Large intestine (tissue), 12 donors: ENCODE measurements around the gene OR52E4. TPM values are rescaled to one million over a fixed set of nuclear protein-coding genes. Genes with fewer than 3 reads are reported as not detected.

ENCODE experiments used
- DNase-seq, 2 donors: peaks; one replicate each; pipeline versions ENCODE4 v3.0.0 to v3.0.0-alpha.2; 2013
- H3K27ac ChIP-seq: one replicate; pipeline ENCODE4 v1.5.1; 2013; ENCODE audit warnings: low read length
- H3K27me3 ChIP-seq: 2 replicates; pipeline ENCODE4 v1.6.1; 2013; ENCODE audit warnings: low read length; ENCODE audit not compliant: control insufficient read depth, insufficient read depth
- H3K36me3 ChIP-seq: 2 replicates; pipeline ENCODE4 v1.6.1; 2013; ENCODE audit warnings: low read length; ENCODE audit not compliant: control insufficient read depth, insufficient read depth
- H3K4me1 ChIP-seq: one replicate; pipeline ENCODE4 v1.6.1; 2013; ENCODE audit warnings: low read length; ENCODE audit not compliant: control insufficient read depth, insufficient read depth
- H3K4me3 ChIP-seq: one replicate; pipeline ENCODE4 v1.5.1; 2013; ENCODE audit warnings: low read length
- H3K9me3 ChIP-seq: one replicate; pipeline ENCODE4 v1.6.1; 2013; ENCODE audit warnings: mild to moderate bottlenecking, low read depth, low read length, moderate library complexity; ENCODE audit not compliant: control insufficient read depth
- WGBS: methylation state at CpG from one replicate; pipeline ENCODE4 v1.1.5; 2013; ENCODE audit warnings: low lambda C conversion rate; ENCODE audit not compliant: insufficient coverage; 5-methylcytosine and 5-hydroxymethylcytosine counted together
- long read RNA-seq, 11 donors: transcript quantifications; one replicate each; lab custom pipeline, GENCODE V29; 2026
- polyA plus RNA-seq: library from polyadenylated mRNA; unstranded; fragments of 120-200 nt; gene quantifications from one replicate; pipeline ENCODE4 v1.2.1, GENCODE V29; 2013

Gene OR52E4
- polyA plus RNA-seq: not detected
- long read RNA-seq, donor 1: 0 reads
- long read RNA-seq, donor 2: 0 reads
- long read RNA-seq, donor 3: 0 reads
- long read RNA-seq, donor 4: 0 reads
- long read RNA-seq, donor 5: 0 reads
- long read RNA-seq, donor 6: 0 reads
- long read RNA-seq, donor 7: 0 reads
- long read RNA-seq, donor 8: 0 reads
- long read RNA-seq, donor 9: 0 reads
- long read RNA-seq, donor 10: 0 reads
- long read RNA-seq, donor 11: 0 reads

- Histone ChIP-seq H3K27me3 (no peaks in the 10 kb centered on the region), H3K9me3 (no peaks in the 10 kb centered on the region), H3K27ac (no peak within 1 kb of the TSS), H3K4me3 (no peak within 1 kb of the TSS), H3K4me1 (no peaks in the 10 kb centered on the region), H3K36me3 (no peaks in the 10 kb centered on the region)
- no peak for DNase-seq
- WGBS: no CpG with 5 or more reads among the region's 4 CpGs
These were observed at the start of gene OR52E4 for GRCh38 chr11:5880329-5880728. Gene OR52E4, plus strand, starts transcription at chr11:5880629. Its CDS starts 3,664 bp downstream, at chr11:5884293.

- WGBS: 100% methylated on average over 1 of the region's 6 CpGs
- no peaks in the 10 kb centered on the region for H3K9me3 ChIP-seq
- no peaks in the 10 kb centered on the region for H3K4me1 ChIP-seq
- H3K4me3 ChIP-seq: no peak overlapping the region
- no peak overlapping the region for H3K27ac ChIP-seq
- DNase-seq: no peak
- no peaks in the 10 kb centered on the region for H3K36me3 ChIP-seq
- no peaks in the 10 kb centered on the region for H3K27me3 ChIP-seq
These were observed 49.1 kb upstream of the OR52E4 start for GRCh38 chr11:5831196-5831829.

GRCh38 chr11:5833446-5833845, 47.0 kb upstream of the OR52E4 start:
- H3K9me3 ChIP-seq: no peaks in the 10 kb centered on the region
- no peak overlapping the region for H3K27ac ChIP-seq
- H3K36me3 ChIP-seq: no peaks in the 10 kb centered on the region
- no peaks in the 10 kb centered on the region for H3K4me1 ChIP-seq
- H3K4me3 ChIP-seq: no peak overlapping the region
- no peaks in the 10 kb centered on the region for H3K27me3 ChIP-seq
- no peak for DNase-seq
- WGBS: no CpG with 5 or more reads among the region's 2 CpGs

GRCh38 chr11:5837695-5838094, 42.7 kb upstream of the OR52E4 start:
- 87% methylated on average over 2 of the region's 2 CpGs for WGBS
- no peak for DNase-seq

GRCh38 chr11:5841797-5842196, 38.6 kb upstream of the OR52E4 start, which contains the start of gene OR52E6:
Gene OR52E6, minus strand, starts transcription at chr11:5841897. Its CDS starts 0 bp downstream, at chr11:5841897.
- H3K27me3 ChIP-seq: no peaks in the 10 kb centered on the region
- H3K4me1 ChIP-seq: no peaks in the 10 kb centered on the region
- no peaks in the 10 kb centered on the region for H3K9me3 ChIP-seq
- DNase-seq: no peak
- WGBS: 0% methylated on average over 1 of the region's 1 CpG
- no peak within 1 kb of the TSS for H3K27ac ChIP-seq
- no peaks in the 10 kb centered on the region for H3K36me3 ChIP-seq
- no peak within 1 kb of the TSS for H3K4me3 ChIP-seq

More at GRCh38 chr11:5837695-5838094, 42.7 kb upstream of the OR52E4 start:
- Histone ChIP-seq H3K4me1 (no peaks in the 10 kb centered on the region), H3K27me3 (no peaks in the 10 kb centered on the region), H3K4me3 (no peak overlapping the region), H3K36me3 (no peaks in the 10 kb centered on the region), H3K9me3 (no peaks in the 10 kb centered on the region), H3K27ac (no peak overlapping the region)

GRCh38 chr11:5846701-5847100, 33.7 kb upstream of the OR52E4 start:
- Histone ChIP-seq H3K4me1 (no peaks in the 10 kb centered on the region), H3K9me3 (no peaks in the 10 kb centered on the region), H3K36me3 (no peaks in the 10 kb centered on the region), H3K27me3 (no peaks in the 10 kb centered on the region), H3K27ac (no peak overlapping the region), H3K4me3 (no peak overlapping the region)
- 83% methylated on average over 1 of the region's 1 CpG for WGBS
- no peak for DNase-seq

GRCh38 chr11:5847711-5848110, 32.7 kb upstream of the OR52E4 start:
- Histone ChIP-seq H3K4me3 (no peak overlapping the region), H3K27me3 (no peaks in the 10 kb centered on the region), H3K9me3 (no peaks in the 10 kb centered on the region), H3K4me1 (no peaks in the 10 kb centered on the region), H3K36me3 (no peaks in the 10 kb centered on the region), H3K27ac (no peak overlapping the region)
- no peak for DNase-seq

- WGBS: 60% methylated on average over 1 of the region's 1 CpG
- no peaks in the 10 kb centered on the region for H3K9me3 ChIP-seq
- H3K27me3 ChIP-seq: no peaks in the 10 kb centered on the region
- no peaks in the 10 kb centered on the region for H3K4me1 ChIP-seq
- DNase-seq: no peak
- no peak overlapping the region for H3K27ac ChIP-seq
- no peaks in the 10 kb centered on the region for H3K36me3 ChIP-seq
- H3K4me3 ChIP-seq: no peak overlapping the region
These were observed 29.4 kb upstream of the OR52E4 start for GRCh38 chr11:5851002-5851401.

- no CpG with 5 or more reads among the region's 3 CpGs for WGBS
- Histone ChIP-seq H3K9me3 (no peaks in the 10 kb centered on the region), H3K4me3 (no peak within 1 kb of the TSS), H3K36me3 (no peaks in the 10 kb centered on the region), H3K27me3 (no peaks in the 10 kb centered on the region), H3K27ac (no peak within 1 kb of the TSS), H3K4me1 (no peaks in the 10 kb centered on the region)
- DNase-seq: no peak
These were observed 22.8 kb upstream of the OR52E4 start, which contains the start of gene OR52E8 for GRCh38 chr11:5857590-5857989. Gene OR52E8, minus strand, starts transcription at chr11:5857690. Its CDS starts 0 bp downstream, at chr11:5857690.

- peaks cover 4% of the 10 kb centered on the region for H3K9me3 ChIP-seq
- H3K36me3 ChIP-seq: no peaks in the 10 kb centered on the region
- H3K4me1 ChIP-seq: no peaks in the 10 kb centered on the region
- DNase-seq: no peak
- 100% methylated on average over 1 of the region's 2 CpGs for WGBS
- H3K27ac ChIP-seq: no peak overlapping the region
- no peaks in the 10 kb centered on the region for H3K27me3 ChIP-seq
- H3K4me3 ChIP-seq: no peak overlapping the region
These were observed 14.6 kb upstream of the OR52E4 start for GRCh38 chr11:5865826-5866225.

GRCh38 chr11:5878564-5878963, 1.9 kb upstream of the OR52E4 start:
- WGBS: no CpG with 5 or more reads among the region's 2 CpGs
- no peaks in the 10 kb centered on the region for H3K36me3 ChIP-seq
- no peaks in the 10 kb centered on the region for H3K9me3 ChIP-seq
- no peak for DNase-seq
- no peaks in the 10 kb centered on the region for H3K4me1 ChIP-seq
- H3K27ac ChIP-seq: no peak overlapping the region
- H3K4me3 ChIP-seq: no peak overlapping the region
- no peaks in the 10 kb centered on the region for H3K27me3 ChIP-seq
